ENCODE results near the gene TXNDC17.
A peak's percentile ranks its signal among the peaks of the same experiment; 100 is the strongest.

The TXNDC17 gene

GRCh38 chr17:6636616-6637457 is 4.0 kb upstream of the TXNDC17 start:
- Histone ChIP-seq H3K9ac (ENCODE audit: low read depth, low read length) (no peak overlapping the region), H3K4me3 (ENCODE audit: low read length) (no peak overlapping the region), H3K4me1 (ENCODE audit: insufficient read depth, low read length) (peaks cover 1% of the 10 kb centered on the region; the same call in 1 of the 2 replicates), H3K36me3 (ENCODE audit: insufficient read depth, low read length) (peaks cover 32% of the 10 kb centered on the region), H3K9me3 (ENCODE audit: insufficient read depth, low read depth, low read length) (no peaks in the 10 kb centered on the region), H3K27ac (ENCODE audit: low read depth, low read length) (no peak overlapping the region), H3K27me3 (ENCODE audit: insufficient read depth, low read length) (no peaks in the 10 kb centered on the region)
- WGBS, result 93% methylated on average over 17 of the region's 17 CpGs

- 94% methylated on average over 6 of the region's 6 CpGs for WGBS
- no peaks in the 10 kb centered on the region for H3K9me3 ChIP-seq (ENCODE audit: insufficient read depth, low read depth, low read length)
- H3K9ac ChIP-seq (ENCODE audit: low read depth, low read length), result no peak overlapping the region
- no peak overlapping the region for H3K27ac ChIP-seq (ENCODE audit: low read depth, low read length)
- peaks cover 29% of the 10 kb centered on the region for H3K36me3 ChIP-seq (ENCODE audit: insufficient read depth, low read length)
- H3K27me3 ChIP-seq (ENCODE audit: insufficient read depth, low read length), result no peaks in the 10 kb centered on the region
- peaks cover 7% of the 10 kb centered on the region; the same call in 1 of the 2 replicates for H3K4me1 ChIP-seq (ENCODE audit: insufficient read depth, low read length)
- H3K4me3 ChIP-seq (ENCODE audit: low read length), result no peak overlapping the region
Measured at GRCh38 chr17:6637458-6637840, 3.4 kb upstream of the TXNDC17 start.

DNA sequence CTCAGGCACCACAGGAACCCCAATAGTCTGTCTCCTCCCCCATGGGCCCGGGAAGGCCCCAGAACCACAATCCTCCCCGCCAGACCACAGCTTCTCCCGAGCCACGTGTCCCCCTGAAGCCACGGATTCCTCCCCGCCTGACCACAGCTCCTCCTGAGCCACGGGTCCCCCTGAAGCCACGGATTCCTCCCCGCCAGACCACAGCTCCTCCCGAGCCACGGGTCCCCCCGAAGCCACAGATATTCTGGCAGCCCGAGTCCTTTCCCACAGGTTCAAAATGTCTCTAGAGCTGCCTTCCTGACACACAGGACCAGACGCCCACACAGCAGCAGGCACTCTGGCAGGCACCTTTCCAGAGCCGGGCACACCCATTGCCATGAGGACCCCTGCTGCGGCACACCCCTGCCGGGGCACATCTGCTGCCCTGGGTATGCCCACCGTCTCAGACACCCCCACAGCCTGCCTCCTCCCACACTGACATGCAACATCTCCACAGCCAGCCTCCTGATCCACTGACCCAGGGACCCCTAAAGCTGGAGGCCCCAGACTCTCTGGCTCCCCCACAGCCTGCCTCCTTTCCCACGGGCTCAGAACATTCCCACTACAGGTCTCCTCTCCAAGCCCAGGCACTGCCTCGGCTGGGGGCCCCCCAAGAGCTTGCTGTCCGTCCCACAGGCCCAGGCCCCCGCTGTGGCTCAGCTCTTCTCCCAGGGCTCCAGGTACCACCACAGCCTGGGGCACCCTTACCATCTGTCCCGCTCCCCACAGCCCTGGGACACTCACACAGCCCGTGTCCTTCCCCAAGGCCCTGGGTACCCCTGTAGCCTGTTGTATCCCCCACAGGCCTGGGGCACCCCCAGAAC is 2.6 kb upstream of the TXNDC17 start:
- Histone ChIP-seq H3K27me3 (ENCODE audit: insufficient read depth, low read length) (no peaks in the 10 kb centered on the region), H3K27ac (ENCODE audit: low read depth, low read length) (no peak overlapping the region), H3K9me3 (ENCODE audit: insufficient read depth, low read depth, low read length) (no peaks in the 10 kb centered on the region), H3K9ac (ENCODE audit: low read depth, low read length) (no peak overlapping the region), H3K4me3 (ENCODE audit: low read length) (no peak overlapping the region), H3K36me3 (ENCODE audit: insufficient read depth, low read length) (peaks cover 29% of the 10 kb centered on the region), H3K4me1 (ENCODE audit: insufficient read depth, low read length) (peaks cover 7% of the 10 kb centered on the region; the same call in 1 of the 2 replicates)
- WGBS, result 88% methylated on average over 24 of the region's 24 CpGs

DNA sequence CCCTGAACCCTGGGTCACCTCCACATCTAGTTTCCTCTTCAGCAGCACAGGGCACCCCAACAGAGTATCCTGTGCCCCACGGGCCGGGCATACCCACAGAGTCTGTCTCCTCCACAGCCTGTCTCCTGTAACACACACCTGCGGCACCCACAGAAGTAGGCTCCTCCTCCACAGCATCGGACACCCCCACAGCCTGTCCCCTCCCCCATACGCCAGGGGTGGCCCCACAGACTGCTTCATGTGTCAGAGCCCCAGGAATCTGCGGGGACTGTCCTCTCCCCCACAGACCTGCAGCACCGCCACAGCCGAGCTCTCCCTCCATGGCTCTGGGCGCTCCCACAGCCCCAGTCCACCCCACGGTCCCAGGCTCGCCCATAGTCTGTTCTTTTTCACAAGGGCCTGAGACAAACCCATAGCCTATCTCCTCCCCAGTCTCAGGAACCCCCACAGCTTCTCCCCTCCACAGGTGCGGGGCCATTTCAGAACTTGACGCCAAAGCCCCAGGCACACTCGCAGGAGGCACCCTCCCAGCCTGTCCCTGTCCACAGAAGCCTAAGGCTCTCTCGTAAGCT is 1.8 kb upstream of the TXNDC17 start:
- Histone ChIP-seq H3K27ac (ENCODE audit: low read depth, low read length) (no peak overlapping the region), H3K9me3 (ENCODE audit: insufficient read depth, low read depth, low read length) (no peaks in the 10 kb centered on the region), H3K27me3 (ENCODE audit: insufficient read depth, low read length) (no peaks in the 10 kb centered on the region), H3K36me3 (ENCODE audit: insufficient read depth, low read length) (peaks cover 29% of the 10 kb centered on the region), H3K4me1 (ENCODE audit: insufficient read depth, low read length) (peaks cover 7% of the 10 kb centered on the region; the same call in 1 of the 2 replicates), H3K4me3 (ENCODE audit: low read length) (peak overlapping the region; percentile 89), H3K9ac (ENCODE audit: low read depth, low read length) (peak overlapping the region; percentile 93)
- WGBS, result 66% methylated on average over 14 of the region's 15 CpGs

- 2% methylated on average over 64 of the region's 67 CpGs for WGBS
- Histone ChIP-seq H3K27ac (ENCODE audit: low read depth, low read length) (peak overlapping the region; percentile 94), H3K9ac (ENCODE audit: low read depth, low read length) (peak overlapping the region; percentile 93), H3K4me3 (ENCODE audit: low read length) (peak overlapping the region; percentile 89), H3K27me3 (ENCODE audit: insufficient read depth, low read length) (no peaks in the 10 kb centered on the region), H3K4me1 (ENCODE audit: insufficient read depth, low read length) (peaks cover 7% of the 10 kb centered on the region; the same call in 1 of the 2 replicates), H3K9me3 (ENCODE audit: insufficient read depth, low read depth, low read length) (no peaks in the 10 kb centered on the region), H3K36me3 (ENCODE audit: insufficient read depth, low read length) (peaks cover 29% of the 10 kb centered on the region)
Measured at GRCh38 chr17:6639586-6640535, 999 bp upstream of the TXNDC17 start.

DNA sequence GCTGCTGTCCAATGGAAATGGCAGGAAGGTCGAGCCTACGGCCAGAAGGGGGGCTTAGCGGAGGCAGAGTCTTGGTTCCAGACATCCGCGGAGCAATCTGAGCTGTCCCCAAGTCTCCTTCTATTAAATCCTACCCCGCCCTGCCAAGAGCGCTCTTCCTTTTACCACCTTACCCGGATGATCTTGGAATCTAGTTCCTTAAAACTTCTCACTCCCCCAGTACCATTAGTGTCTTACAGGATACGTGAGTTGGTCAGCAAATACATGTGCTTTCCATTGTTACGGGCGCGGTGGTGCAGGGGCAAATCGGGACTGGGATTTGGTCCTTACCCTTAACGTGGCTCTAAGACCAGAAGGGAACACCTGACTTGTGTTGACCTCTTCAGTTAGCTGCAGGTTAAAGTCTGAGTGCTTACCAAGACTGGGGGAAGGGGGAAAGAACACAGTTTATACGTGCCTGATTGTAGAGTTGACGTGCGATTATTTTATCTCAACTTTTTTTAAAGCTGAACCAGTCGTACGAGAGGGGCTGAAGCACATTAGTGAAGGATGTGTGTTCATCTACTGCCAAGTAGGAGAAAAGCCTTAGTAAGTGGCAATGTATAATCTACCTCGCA is 495 bp downstream of the TXNDC17 start:
- peaks cover 41% of the 10 kb centered on the region for H3K36me3 ChIP-seq (ENCODE audit: insufficient read depth, low read length)
- H3K4me3 ChIP-seq (ENCODE audit: low read length), result peak overlapping the region; percentile 89
- H3K27ac ChIP-seq (ENCODE audit: low read depth, low read length), result peak overlapping the region; percentile 94
- peak overlapping the region; percentile 93 for H3K9ac ChIP-seq (ENCODE audit: low read depth, low read length)
- 4% methylated on average over 20 of the region's 20 CpGs for WGBS
- peaks cover 7% of the 10 kb centered on the region; the same call in 1 of the 2 replicates for H3K4me1 ChIP-seq (ENCODE audit: insufficient read depth, low read length)
- H3K9me3 ChIP-seq (ENCODE audit: insufficient read depth, low read depth, low read length), result no peaks in the 10 kb centered on the region
- no peaks in the 10 kb centered on the region for H3K27me3 ChIP-seq (ENCODE audit: insufficient read depth, low read length)

DNA sequence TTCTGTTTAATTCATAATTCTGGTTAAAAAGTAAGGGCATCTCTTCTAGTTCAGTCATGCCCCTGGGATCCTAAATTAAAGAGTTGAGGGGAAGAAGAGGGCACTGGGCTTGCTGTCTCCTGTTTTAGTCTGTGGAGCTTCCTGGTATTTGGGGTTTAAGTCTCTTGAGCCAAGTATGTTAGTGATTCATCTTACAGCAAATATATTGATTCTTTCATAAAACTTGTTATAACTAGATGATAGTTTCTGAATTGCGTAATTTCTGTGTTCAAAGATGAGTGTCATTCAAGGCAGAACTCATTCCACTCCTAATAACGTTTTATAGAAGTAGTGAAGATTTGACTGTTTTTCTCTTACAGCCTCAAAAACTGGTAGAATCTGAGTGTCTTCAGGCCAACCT is 1.7 kb downstream of the TXNDC17 start:
- Histone ChIP-seq H3K9me3 (ENCODE audit: insufficient read depth, low read depth, low read length) (no peaks in the 10 kb centered on the region), H3K27me3 (ENCODE audit: insufficient read depth, low read length) (no peaks in the 10 kb centered on the region), H3K36me3 (ENCODE audit: insufficient read depth, low read length) (peaks cover 46% of the 10 kb centered on the region), H3K4me1 (ENCODE audit: insufficient read depth, low read length) (peaks cover 7% of the 10 kb centered on the region; the same call in 1 of the 2 replicates), H3K27ac (ENCODE audit: low read depth, low read length) (no peak overlapping the region), H3K9ac (ENCODE audit: low read depth, low read length) (no peak overlapping the region), H3K4me3 (ENCODE audit: low read length) (no peak overlapping the region)
- WGBS, result 100% methylated on average over 2 of the region's 2 CpGs

GRCh38 chr17:6643451-6644125 is 2.7 kb downstream of the TXNDC17 start:
- WGBS, result 87% methylated on average over 5 of the region's 5 CpGs
- H3K9ac ChIP-seq (ENCODE audit: low read depth, low read length), result no peak overlapping the region

GRCh38 chr17:6648181-6648580 is 7.3 kb downstream of the TXNDC17 start:
- H3K27ac ChIP-seq (ENCODE audit: low read depth, low read length), result no peak overlapping the region
- H3K36me3 ChIP-seq (ENCODE audit: insufficient read depth, low read length), result peaks cover 62% of the 10 kb centered on the region
- H3K4me3 ChIP-seq (ENCODE audit: low read length), result no peak overlapping the region
- no peak overlapping the region for H3K9ac ChIP-seq (ENCODE audit: low read depth, low read length)
- H3K9me3 ChIP-seq (ENCODE audit: insufficient read depth, low read depth, low read length), result no peaks in the 10 kb centered on the region
- peaks cover 15% of the 10 kb centered on the region for H3K27me3 ChIP-seq (ENCODE audit: insufficient read depth, low read length)
- peaks cover 11% of the 10 kb centered on the region; the same call in 1 of the 2 replicates for H3K4me1 ChIP-seq (ENCODE audit: insufficient read depth, low read length)

More at GRCh38 chr17:6643451-6644125, 2.7 kb downstream of the TXNDC17 start:
- Histone ChIP-seq H3K27me3 (ENCODE audit: insufficient read depth, low read length) (no peaks in the 10 kb centered on the region), H3K4me3 (ENCODE audit: low read length) (no peak overlapping the region), H3K36me3 (ENCODE audit: insufficient read depth, low read length) (peaks cover 56% of the 10 kb centered on the region), H3K4me1 (ENCODE audit: insufficient read depth, low read length) (peaks cover 7% of the 10 kb centered on the region; the same call in 1 of the 2 replicates), H3K9me3 (ENCODE audit: insufficient read depth, low read depth, low read length) (no peaks in the 10 kb centered on the region), H3K27ac (ENCODE audit: low read depth, low read length) (no peak overlapping the region)
